PC-3 (cell line): ENCODE data around the gene SNX19. TPM values are rescaled to one million over a fixed set of nuclear protein-coding genes. Genes with fewer than 3 reads are reported as not detected.

Experiments
- ATAC-seq: fragments of 200-7000 bp; cut with Tn5 transposase; 2 replicates; pipeline ENCODE4 v1.9.1; 2020; ENCODE audit warnings: mild to moderate bottlenecking, moderate library complexity
- BruUV-seq: library from RNA; stranded (reverse); fragments of 400-500 nt; replicated peaks from 2 replicates; lab custom pipeline; 2021; lab: Mats Ljungman, UMichigan
- CTCF ChIA-PET: fragments of 300-600 bp; sonication (Branson Sonifier 250); formaldehyde crosslinking; loops from one replicate; lab custom pipeline; 2022; ENCODE audit warnings: antibody characterized with exemption; lab: Charles Lee
- POLR2A ChIA-PET: fragments of 300-600 bp; sonication (Branson Sonifier 250); formaldehyde crosslinking; loops from one replicate; lab custom pipeline; 2022; ENCODE audit warnings: antibody characterized with exemption; ENCODE audit not compliant: unreplicated experiment; lab: Charles Lee
- DNase-seq: peaks from one replicate; pipeline ENCODE4 v3.0.0-alpha.2; 2015
- H2AFZ ChIP-seq: fragments of 300-600 bp; sonication (generic); 2 replicates; pipeline ENCODE4 v1.6.0; 2016; ENCODE audit warnings: antibody characterized with exemption, low read length
- H3F3A ChIP-seq: fragments of 300-600 bp; sonication (generic); one replicate; pipeline ENCODE4 v1.6.0; 2017; ENCODE audit warnings: antibody characterized with exemption, low read length, control low read depth, mild to moderate bottlenecking; ENCODE audit not compliant: unreplicated experiment
- H3K27ac ChIP-seq: fragments of 300-600 bp; sonication (generic); 2 replicates; pipeline ENCODE4 v1.5.1; 2016; ENCODE audit warnings: mild to moderate bottlenecking, low read length
- H3K27me3 ChIP-seq: fragments of 300-600 bp; sonication (generic); 2 replicates; pipeline ENCODE4 v1.6.1; 2016; ENCODE audit warnings: low read length, mixed read lengths
- H3K36me3 ChIP-seq: fragments of 300-600 bp; sonication (generic); 2 replicates; pipeline ENCODE4 v1.6.1; 2016; ENCODE audit warnings: low read depth, mixed run types, low read length, mixed read lengths
- H3K4me1 ChIP-seq: fragments of 300-600 bp; sonication (generic); 2 replicates; pipeline ENCODE4 v1.5.1; 2016; ENCODE audit warnings: low read length; ENCODE audit not compliant: insufficient read depth
- H3K4me2 ChIP-seq: fragments of 300-600 bp; sonication (generic); 2 replicates; pipeline ENCODE4 v1.6.0; 2016; ENCODE audit warnings: low read length
- H3K4me3 ChIP-seq: fragments of 300-600 bp; sonication (generic); 2 replicates; pipeline ENCODE4 v1.5.1; 2016; ENCODE audit warnings: mild to moderate bottlenecking, low read length, mixed read lengths
- H3K79me2 ChIP-seq: fragments of 300-600 bp; sonication (generic); 2 replicates; pipeline ENCODE4 v1.6.1; 2017; ENCODE audit warnings: low read length, mixed read lengths
- H3K9ac ChIP-seq: fragments of 300-600 bp; sonication (generic); 2 replicates; pipeline ENCODE4 v1.6.0; 2016; ENCODE audit warnings: mild to moderate bottlenecking, low read length
- H3K9me2 ChIP-seq: fragments of 300-600 bp; sonication (generic); replicated peaks from 2 replicates; pipeline ENCODE4 v1.6.1; 2016; ENCODE audit warnings: mixed run types, low read length, mixed read lengths
- H3K9me3 ChIP-seq: fragments of 300-600 bp; sonication (generic); 2 replicates; pipeline ENCODE4 v1.6.1; 2016; ENCODE audit warnings: low read length, mixed read lengths
- H4K20me1 ChIP-seq: fragments of 300-600 bp; sonication (generic); 2 replicates; pipeline ENCODE4 v1.6.1; 2016; ENCODE audit warnings: low read length, mixed read lengths
- EZH2 ChIP-seq: fragments of 300-600 bp; sonication (generic); IDR thresholded peaks from one replicate; pipeline ENCODE4 v1.6.1; 2017; ENCODE audit warnings: antibody characterized with exemption, mild to moderate bottlenecking, low read length; ENCODE audit not compliant: unreplicated experiment
- EZH2phosphoT487 ChIP-seq: fragments of 300-600 bp; sonication (generic); IDR thresholded peaks from 2 replicates; pipeline ENCODE4 v1.6.1; 2018; ENCODE audit warnings: mild to moderate bottlenecking, antibody characterized with exemption, low read length, borderline replicate concordance
- intact Hi-C: fragments of 100-400 bp; cut with micrococcal nuclease; formaldehyde crosslinking; loops from 2 replicates; pipeline ENCODE4 v1.9.0; 2023
- total RNA-seq: library from RNA; depleted of rRNA; stranded (reverse); fragments of >200 nt; gene quantifications from 2 replicates; pipeline ENCODE4 v1.2.3, GENCODE V29; 2014
- TF ChIP-seq, protein P1 (sequence below): fragments of 300-600 bp; sonication (generic); conservative IDR thresholded peaks from 2 replicates; pipeline ENCODE4 v1.5.1; 2017; ENCODE audit warnings: antibody characterized with exemption, low read depth, mild to moderate bottlenecking, low read length

SNX19 gene
- total RNA-seq, 1 experiment from 2014 or later, result 66.4 TPM

DNA sequence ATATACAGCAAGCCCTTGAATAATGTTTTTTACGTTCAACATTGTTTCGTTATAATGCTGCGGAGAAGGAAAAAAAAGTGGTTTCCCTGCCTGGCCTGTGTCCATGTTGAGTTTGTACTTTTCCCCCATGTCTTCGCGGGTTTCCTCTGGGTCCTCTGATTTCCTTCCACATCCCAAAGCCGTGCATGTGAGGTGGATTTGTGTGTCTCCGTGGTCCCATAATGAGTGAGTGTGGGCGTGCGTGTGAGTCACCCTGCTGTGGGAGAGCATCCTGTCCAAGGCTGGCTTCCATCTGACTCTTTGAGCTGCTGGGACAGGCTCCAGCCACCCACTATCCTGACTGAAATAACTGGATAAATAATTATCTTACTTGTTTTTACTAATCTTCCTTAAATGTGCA lies 29.6 kb upstream of the SNX19 start:
- Histone ChIP-seq H3K4me1 (no peaks in the 10 kb centered on the region), H2AFZ (no peak overlapping the region), H3F3A (no peaks in the 10 kb centered on the region), H3K4me3 (no peak overlapping the region), H3K9me3 (no peaks in the 10 kb centered on the region), H3K79me2 (no peaks in the 10 kb centered on the region), H4K20me1 (no peaks in the 10 kb centered on the region), H3K36me3 (no peaks in the 10 kb centered on the region), H3K9ac (no peak overlapping the region), H3K4me2 (no peak overlapping the region), H3K9me2 (no peaks in the 10 kb centered on the region), H3K27me3 (peaks cover 73% of the 10 kb centered on the region), H3K27ac (no peak overlapping the region)
- DNase-seq, result peak; percentile 32
- ChIA-PET POLR2A (no interaction called here), CTCF (no interaction called here)
- peak; percentile 77 for ATAC-seq
- TF ChIP-seq EZH2phosphoT487 (no peak), EZH2 (no peak)
- TF ChIP-seq, protein P1, sequence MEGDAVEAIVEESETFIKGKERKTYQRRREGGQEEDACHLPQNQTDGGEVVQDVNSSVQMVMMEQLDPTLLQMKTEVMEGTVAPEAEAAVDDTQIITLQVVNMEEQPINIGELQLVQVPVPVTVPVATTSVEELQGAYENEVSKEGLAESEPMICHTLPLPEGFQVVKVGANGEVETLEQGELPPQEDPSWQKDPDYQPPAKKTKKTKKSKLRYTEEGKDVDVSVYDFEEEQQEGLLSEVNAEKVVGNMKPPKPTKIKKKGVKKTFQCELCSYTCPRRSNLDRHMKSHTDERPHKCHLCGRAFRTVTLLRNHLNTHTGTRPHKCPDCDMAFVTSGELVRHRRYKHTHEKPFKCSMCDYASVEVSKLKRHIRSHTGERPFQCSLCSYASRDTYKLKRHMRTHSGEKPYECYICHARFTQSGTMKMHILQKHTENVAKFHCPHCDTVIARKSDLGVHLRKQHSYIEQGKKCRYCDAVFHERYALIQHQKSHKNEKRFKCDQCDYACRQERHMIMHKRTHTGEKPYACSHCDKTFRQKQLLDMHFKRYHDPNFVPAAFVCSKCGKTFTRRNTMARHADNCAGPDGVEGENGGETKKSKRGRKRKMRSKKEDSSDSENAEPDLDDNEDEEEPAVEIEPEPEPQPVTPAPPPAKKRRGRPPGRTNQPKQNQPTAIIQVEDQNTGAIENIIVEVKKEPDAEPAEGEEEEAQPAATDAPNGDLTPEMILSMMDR, result no peak
- intact Hi-C loops, result no loop called here
- BruUV-seq, result no TSS peak

DNA sequence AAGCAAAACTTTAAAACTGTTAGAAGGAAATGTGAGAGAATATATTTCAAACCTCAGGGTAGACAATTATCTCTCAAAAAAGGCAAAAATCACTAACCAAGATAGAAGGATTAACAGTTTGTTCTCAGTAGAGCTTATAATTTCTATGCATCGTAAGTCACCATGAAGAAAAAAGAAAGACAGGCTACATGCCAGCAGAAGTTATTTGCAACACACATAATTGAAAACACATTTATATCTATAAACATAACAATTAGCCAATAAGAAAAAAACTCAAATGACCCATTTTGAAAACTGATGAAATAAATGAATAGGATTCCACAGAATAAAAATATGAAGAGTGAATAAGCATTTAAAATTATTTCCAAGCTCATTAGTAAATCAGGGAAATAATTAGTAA lies 24.4 kb upstream of the SNX19 start:
- no TSS peak for BruUV-seq
- Histone ChIP-seq H3K9me2 (no peaks in the 10 kb centered on the region), H3K27me3 (peaks cover 73% of the 10 kb centered on the region), H3F3A (no peaks in the 10 kb centered on the region), H2AFZ (no peak overlapping the region), H3K9me3 (no peaks in the 10 kb centered on the region), H3K4me1 (no peaks in the 10 kb centered on the region), H3K4me3 (no peak overlapping the region), H3K27ac (no peak overlapping the region), H3K36me3 (no peaks in the 10 kb centered on the region), H3K9ac (no peak overlapping the region), H3K4me2 (no peak overlapping the region), H3K79me2 (no peaks in the 10 kb centered on the region), H4K20me1 (no peaks in the 10 kb centered on the region)
- DNase-seq (no peak), ATAC-seq (no peak)
- intact Hi-C loops, result no loop called here
- TF ChIP-seq, protein P1, result no peak
- TF ChIP-seq EZH2phosphoT487 (no peak), EZH2 (no peak)
- ChIA-PET POLR2A (no interaction called here), CTCF (no interaction called here)

DNA sequence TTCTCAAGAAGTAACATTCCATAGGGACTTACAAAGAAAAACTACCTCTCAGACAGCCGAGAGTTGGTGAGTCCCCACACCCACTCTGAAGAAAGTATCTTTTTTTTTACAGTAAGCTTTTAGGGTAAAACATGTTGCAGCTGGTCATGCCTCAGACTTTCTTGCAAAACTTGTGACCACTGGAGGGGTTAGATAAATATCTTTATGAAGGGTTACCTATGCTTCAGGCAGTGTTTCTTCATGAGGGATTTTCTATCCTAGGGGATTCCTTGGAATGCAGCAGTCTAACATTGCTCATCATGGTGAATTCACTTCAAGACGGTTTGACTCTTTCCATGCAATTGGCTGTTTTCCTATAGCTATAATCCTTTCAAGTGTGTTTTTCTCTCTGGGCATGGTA lies 20.8 kb upstream of the SNX19 start:
- ChIA-PET POLR2A (no interaction called here), CTCF (no interaction called here)
- Histone ChIP-seq H3K4me1 (no peaks in the 10 kb centered on the region), H3F3A (no peaks in the 10 kb centered on the region), H3K27ac (no peak overlapping the region), H2AFZ (no peak overlapping the region), H3K79me2 (no peaks in the 10 kb centered on the region), H3K4me3 (no peak overlapping the region), H3K9ac (no peak overlapping the region), H3K4me2 (no peak overlapping the region), H3K9me2 (no peaks in the 10 kb centered on the region), H3K36me3 (no peaks in the 10 kb centered on the region), H4K20me1 (no peaks in the 10 kb centered on the region), H3K9me3 (no peaks in the 10 kb centered on the region), H3K27me3 (peaks cover 84% of the 10 kb centered on the region)
- TF ChIP-seq EZH2phosphoT487 (no peak), EZH2 (no peak)
- TF ChIP-seq, protein P1, result no peak
- intact Hi-C loops, result no loop called here
- BruUV-seq, result no TSS peak
- ATAC-seq, result no peak
- DNase-seq, result no peak
